GM21825 (cell line): Measurements from ENCODE around the gene LPP.

Experiments used
- ATAC-seq: cut with Tn5 transposase; IDR thresholded peaks from one replicate; pipeline ENCODE4 v1.9.1; 2021; ENCODE audit warnings: mild to moderate bottlenecking, moderate library complexity; ENCODE audit not compliant: unreplicated experiment

The LPP gene

DNA sequence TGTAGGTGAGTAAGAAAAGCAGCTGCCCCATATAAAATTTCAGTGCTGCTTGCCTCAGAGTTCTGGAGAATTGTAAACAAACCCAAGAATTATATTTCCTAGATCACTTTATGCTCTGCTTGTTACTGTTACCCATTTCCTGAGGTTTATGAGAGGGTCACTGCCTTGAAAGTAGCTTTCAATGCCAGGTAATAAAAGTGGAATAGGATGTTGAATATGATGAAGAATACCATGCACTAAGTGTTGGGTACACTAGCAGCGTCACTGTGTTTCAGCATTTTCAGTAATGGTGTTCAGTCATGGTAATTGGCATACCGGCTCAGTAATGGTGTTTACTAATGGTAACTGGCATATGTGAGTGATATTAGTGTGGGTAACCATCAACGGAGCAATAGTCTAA lies 568.0 kb downstream of the LPP start:
- ATAC-seq, result no peak

DNA sequence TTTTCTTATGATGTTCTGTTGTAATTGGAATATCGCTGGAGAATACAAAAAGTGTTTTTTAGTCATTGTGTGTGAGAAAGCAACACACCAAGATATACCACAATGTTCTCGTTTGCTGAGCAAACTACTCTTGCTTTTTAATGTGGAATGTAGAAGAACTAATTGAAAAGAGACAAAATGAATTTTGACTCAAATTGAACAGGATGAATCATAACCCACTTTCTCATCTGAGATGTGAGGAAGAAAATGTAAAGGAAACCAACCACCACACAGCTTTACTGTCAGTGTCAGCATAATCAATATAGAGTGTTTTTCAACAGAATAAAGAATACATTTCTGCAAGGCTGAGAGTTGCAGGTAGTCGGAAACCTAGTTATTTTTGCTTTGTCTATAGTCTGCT lies 569.0 kb downstream of the LPP start:
- ATAC-seq, result no peak

DNA sequence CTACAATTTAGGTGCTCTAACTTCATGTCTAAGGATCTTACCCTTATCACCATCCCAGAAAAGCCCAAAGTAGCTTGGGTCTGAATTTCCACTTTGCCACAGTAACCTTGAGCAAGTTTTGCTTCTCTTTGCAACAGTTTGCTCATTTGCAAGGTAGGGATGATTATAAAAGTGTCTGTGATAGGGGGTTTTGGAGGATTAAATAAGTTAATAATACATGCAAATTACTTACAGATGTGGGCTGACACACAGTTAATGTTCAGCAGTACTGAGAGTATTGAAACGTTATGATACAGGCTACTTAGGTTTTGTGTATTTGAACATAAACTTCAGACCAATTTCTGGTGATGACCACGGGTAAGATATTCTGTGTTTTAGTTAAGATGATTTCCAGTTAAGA lies 573.1 kb downstream of the LPP start:
- ATAC-seq, result no peak

DNA sequence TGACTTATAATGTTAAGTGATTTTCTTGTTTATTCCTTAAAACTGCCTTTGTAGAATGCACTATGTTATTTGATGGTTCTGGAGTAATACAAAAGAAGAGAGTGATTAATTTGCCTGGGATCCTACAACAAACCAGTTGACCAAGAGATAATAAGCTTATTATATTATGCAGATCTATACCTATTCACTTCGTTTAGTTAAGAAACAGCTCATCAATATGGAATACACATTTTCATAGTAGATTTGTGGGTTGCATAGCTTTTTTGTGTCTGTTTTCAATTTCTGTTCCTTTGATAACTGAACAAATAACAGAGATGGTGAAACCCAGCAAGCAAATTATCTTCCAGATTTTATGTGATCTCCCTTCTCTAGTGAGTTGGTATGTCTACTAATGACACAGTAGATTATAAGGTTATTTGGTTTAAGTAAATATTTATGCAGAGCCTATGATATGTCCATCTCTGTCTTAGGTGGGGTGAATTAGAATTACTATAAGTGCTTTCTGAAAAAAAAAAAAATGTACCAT lies 574.5 kb downstream of the LPP start:
- ATAC-seq, result no peak

DNA sequence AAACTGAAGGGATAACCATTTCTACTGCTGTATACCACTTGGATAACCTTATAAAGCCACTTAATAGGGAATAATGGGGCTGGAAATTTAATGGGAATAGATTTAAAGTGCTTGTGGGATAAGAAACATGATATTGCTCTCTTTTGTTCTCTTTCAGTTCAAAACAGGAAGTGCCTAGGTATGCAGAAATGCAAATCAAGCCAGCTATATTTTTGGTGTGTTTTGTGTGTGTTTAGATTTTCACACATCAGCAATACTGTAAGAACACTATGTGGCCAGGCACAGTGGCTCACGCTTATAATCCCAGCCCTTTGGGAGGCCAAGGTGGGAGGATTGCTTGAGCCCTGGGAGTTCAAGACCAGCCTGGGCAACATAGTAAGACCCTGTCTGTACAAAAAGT lies 575.5 kb downstream of the LPP start:
- no peak for ATAC-seq

DNA sequence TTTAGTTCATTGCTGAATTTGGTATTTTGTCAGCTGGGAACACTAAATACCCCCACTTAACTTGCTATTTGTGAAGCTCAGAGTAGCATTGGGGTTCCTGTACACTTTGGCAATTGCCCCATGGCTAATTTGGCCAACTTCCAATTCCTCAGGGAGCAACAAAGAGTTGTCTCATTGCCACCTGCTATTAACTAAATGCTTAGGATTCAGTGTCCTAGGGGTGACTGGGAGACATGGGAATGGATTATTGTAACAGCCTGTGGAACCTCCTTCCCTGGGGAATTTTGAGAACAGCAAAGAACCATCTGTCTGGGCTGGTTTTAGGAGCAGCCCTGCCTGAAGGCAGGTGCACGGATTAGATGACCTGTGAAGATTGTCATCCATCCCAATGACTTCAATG lies 580.4 kb downstream of the LPP start:
- ATAC-seq, result no peak

DNA sequence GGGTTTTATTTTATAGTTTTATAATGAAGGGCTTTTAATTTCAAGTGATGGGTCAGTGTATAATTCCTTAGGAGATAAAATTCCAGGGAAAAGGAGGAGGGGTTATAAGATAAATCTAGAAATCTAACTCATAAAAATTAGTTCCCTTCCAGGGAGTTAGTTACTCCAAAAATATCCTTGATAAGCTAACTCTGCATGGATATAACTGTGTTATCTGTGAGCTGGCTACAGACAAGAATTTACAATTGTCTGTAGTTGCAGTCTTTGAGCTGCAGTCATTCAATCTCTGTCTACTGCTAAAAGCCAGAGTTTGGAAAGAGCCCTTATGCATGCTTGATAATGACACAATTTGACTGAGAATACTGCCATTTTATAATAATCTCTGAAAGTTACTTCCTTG lies 585.6 kb downstream of the LPP start:
- ATAC-seq, result no peak

DNA sequence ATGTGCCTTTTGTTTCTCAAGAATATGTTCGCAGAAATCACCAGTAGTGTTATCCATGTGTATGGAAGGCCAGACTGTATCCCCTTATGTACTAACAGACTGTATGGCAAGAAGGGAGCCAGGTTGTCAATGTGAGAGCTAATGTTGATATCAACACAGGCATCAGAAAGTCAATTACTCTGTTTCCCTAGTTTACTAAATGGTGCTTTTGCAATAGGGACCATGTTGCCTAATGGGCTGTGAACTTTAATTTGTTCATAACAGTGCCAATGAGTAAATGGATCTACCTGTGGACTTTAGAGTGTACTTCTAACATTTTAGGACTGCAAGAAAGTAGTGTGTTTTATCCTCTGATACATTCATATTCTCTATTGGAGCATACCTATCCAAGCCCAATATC lies 586.1 kb downstream of the LPP start:
- no peak for ATAC-seq

DNA sequence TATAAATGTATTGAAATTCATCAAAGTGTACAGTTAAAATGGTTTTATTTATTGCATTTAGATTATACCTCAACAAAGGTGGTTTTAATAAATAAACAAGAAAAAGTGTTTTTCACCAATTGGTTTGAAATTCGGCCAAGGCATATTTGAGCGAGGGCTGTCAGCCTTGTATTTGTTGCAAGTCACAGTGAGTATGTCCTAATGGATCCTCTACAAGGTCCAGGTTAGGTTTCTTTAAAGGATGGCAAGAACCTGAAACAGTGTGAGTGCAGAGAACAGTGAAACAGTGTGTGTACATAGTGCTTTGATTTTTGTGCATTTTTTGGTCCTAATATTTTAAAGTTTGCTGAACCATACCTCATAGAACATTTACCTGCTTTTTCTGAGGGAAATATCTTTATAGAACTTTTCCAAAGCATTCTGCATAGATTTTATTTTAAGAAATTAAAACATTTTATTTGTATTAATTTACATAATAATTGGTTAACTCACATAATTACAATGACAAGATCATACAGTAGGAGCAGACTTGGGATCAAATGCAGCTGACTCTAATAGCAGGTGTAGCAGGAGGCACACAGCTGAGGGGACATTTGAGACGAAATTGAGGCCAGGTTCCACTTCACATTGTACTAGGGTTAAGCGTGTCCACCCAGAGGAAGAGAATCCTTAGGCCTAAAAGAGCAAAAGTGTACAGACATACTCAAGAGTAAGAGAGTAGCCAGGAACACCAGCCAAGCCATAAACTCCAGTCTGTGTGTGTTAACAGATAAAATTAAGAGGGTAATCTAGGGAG lies 589.0 kb downstream of the LPP start:
- ATAC-seq, result no peak

DNA sequence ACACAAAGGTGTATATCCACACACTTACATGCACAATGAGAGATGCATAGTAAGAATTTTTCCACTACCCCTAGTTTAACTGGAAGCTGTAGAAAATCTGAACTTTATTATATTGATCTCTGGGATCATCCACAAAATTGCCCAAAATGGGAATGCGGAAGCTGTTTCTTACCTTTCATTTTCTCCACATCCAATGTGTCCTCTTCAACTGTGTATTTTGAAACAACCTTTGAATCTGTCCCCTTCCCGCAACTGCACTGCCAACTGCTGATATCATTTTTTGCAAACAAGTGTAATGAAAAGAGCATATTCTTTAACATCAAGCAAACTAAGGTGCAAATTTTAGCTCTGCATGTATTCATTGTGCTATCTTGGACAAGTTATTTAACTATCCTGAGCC lies 590.2 kb downstream of the LPP start:
- no peak for ATAC-seq

DNA sequence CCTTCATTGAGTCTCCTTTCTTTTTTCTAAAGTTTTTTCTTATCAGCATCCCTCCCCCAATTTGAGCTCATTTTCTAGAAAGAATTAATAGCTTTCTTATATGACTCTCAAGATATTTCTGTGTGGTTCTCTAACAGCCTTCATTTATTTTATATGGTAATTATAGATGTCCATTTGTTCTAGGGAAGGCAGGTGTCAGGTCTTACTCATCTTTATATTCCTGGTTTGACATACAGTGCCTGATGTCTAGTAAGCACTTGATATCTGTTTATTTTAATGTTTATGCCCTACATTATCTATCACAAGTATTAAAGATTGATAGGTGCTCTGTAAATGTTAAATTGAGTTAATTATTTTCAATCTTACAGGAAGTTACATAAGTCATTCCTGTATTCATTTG lies 591.1 kb downstream of the LPP start:
- no peak for ATAC-seq

DNA sequence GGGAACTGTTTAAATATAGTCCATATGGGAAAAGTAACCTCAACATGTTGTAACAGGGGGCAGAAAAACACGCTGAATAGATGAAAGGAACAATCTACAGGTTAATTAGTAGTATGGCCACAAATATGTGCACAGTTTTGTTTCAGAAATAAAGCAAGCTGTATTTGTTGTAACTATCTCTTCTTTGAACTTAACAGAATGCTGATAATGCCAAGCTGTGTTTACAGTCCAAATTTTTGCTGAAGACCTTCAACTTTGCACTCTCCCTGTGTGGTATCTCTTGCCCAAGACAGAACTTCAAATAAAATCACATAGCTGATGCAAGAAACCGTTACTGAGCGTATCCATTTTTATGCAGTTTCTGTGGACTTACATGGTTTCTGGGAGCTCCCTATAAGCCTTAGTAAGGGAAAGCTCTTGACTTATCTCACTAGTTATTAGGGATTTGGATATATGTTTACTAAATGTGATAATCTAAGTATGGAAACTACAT lies 592.4 kb downstream of the LPP start:
- no peak for ATAC-seq

DNA sequence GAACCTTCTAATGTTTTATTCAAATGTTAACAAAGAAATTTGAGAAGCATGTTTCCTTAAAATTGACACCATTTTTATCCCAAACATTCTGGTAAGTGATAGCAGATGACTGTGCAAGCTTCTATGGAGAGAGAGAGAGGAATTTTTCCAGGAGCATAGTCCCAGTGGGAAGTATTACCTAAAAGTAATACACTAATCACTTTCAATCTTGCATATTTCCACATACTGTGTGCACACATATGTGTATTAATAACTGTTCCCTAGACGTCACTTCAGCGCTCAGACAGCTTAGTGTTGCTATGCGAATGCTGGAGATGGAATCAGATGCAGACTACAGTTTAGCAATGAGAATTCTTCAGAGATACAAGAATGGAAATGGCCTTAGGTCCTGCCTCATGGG lies 593.5 kb downstream of the LPP start:
- ATAC-seq, result no peak

DNA sequence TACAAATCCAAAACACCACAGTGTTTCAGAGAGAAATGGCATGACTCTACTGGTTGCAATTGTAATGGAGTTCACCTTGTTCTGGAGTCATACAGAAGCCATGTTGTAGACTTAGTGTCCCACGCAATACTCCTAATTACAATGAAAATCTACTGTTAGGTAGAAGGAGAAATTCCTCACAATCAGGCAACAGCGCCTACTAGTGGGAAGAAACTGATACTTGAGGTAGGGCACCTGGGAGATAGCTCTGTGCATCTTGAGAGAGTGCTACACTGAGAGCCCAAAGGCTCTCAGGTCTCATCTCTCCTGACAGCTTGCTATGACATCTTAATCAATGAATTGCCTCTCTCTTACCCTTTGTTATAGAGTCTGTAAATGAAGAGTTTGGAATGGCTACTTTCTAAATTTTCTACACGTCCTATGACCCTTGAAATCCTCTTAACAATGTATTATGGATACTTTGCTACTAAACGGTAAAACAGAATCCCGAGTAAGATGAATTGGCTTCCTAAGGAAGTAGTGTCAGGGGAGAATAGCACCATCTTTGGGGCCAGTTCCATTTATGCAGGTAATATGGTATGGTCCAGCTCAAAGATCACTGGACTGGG lies 595.2 kb downstream of the LPP start:
- ATAC-seq, result no peak

DNA sequence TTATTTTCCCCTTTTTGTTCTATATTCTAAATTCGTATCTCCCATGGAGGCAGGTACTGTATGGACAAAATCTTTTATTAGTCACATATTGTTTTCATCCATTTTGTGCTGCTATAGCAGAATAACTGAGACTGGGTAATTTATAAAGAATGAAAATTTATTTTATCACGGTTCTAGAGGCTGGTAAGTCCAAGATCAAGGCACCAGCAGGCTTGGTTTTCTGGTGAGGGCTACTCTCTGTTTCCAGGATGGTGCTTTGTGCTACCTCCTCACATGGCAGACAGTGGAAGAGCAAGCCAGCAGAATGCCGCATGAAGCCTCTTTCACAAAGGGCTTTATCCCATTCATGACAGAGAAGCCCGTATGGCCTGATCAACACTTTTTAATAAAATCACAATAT lies 595.9 kb downstream of the LPP start:
- ATAC-seq, result no peak

DNA sequence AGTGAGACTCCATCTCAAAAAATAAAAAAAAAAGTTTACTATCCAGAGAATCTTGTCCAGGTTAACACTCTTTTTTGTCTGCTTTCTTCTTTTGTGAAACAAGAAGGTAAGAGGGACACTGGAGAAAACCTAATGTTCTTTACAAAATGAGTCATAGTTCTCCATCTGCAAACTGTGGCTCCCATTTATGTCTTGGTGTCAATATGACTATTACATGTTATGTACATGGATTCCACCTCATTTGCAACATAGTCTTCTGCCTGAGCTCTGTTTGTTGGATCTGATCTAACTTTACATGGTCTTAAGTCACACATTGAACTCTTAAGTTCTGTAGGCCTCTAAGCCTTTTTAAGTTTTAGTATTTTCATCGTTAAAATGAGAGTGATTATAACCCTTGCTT lies 596.7 kb downstream of the LPP start:
- ATAC-seq, result no peak

DNA sequence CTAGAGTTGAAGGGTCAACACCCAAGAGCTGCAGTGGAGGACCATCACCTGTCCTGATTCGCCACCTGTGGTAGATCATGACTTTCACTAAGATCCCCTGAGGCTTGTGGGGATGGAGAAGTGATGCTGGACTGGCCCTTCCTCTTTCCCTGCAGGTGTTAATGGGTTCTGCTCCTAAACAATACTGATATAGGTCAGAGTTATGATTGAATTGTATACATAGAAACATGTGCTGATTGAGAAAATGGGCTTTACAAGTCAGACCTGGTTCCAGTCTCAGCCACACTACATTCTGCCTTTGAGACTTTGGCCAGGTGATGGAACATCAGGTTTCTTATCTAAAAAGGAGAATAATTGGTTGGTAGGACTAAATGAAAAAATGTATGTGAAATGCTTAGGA lies 598.9 kb downstream of the LPP start:
- peak; percentile 14 for ATAC-seq

DNA sequence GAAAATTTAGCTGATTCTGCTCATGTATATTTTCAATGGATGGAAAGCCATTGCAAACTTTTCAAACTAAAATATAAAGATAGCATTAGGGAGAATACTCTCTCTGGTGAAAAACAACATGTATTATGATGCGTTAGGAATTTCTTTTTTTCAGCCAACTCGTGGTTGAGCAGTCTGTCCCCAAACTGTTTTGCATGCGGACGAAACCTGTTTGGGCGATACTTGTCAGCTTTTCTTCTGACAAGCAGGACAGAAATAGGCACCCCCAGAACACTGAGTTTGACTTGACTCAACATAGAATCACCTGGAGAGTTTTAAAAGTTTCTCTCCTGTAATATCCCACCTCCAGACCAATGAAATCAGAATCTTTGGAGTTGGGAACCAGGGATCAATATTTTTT lies 600.3 kb downstream of the LPP start:
- ATAC-seq, result no peak

DNA sequence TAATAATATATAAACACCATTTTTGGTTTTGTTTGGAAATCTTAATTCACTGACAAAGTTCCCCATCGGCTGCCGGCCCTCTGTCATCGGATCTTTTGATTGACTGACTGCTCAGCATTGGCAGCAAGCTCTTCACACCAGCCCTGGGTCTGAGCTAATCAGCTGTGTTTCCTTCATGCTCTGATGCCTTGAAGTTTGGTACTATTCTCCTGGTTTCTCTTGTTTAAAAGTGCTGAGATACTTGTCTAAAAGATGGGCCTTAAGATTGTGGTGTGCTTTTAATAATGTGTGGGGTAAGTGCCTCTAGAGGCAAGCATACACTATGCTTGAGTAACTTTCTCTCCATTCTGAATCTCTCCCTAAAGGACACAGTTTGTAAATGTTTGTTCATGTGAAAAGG lies 602.3 kb downstream of the LPP start:
- no peak for ATAC-seq

DNA sequence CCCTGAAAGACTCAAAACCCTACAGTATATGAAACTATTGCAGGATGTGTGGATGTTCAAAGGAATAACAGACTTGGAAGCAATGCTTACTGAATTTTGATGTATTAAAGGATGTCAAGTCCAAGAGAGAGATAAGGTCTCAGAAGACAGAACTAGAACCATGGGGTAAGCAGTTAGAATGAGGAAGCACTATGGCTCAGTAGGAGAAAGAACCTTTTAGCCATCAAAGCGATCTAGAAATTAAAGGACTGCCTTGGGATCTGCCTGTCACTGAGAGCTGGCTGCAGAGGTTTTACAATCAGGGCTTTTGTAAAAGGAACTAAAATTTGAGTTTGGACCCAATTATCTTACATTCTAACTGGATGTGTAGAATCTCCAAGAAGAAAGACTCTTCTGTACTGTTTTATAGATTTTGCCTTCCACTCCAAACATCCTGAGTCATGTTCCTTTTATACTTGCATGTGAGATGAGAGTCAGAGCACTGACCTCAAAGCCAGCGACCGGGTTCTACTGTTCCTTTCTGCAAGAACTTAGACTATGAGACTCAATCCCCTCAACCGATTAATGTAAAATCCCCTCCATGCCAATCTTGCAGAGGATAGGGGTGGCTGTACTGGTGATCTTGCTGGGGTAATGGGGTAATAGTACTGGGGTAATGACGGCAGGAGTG lies 605.5 kb downstream of the LPP start:
- ATAC-seq, result no peak

DNA sequence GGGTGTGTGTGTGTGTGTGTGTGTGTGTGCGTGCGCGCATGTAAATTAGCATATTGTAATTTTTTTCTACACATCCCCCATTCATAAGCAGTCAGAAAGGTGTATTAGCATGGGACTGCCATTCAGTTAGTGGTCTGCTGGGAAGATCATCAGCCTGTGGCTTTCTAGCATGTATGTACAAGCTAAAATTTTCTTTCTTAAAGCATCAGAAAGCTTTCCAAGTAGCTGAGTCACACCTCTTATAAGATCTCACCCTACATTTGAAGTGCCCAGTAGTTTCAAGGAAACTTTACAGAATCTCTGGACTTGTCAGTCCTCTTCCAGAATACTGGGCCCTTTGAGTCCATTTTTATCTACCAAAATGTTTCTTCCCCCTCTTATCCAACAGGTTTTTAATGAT lies 606.5 kb downstream of the LPP start:
- no peak for ATAC-seq

DNA sequence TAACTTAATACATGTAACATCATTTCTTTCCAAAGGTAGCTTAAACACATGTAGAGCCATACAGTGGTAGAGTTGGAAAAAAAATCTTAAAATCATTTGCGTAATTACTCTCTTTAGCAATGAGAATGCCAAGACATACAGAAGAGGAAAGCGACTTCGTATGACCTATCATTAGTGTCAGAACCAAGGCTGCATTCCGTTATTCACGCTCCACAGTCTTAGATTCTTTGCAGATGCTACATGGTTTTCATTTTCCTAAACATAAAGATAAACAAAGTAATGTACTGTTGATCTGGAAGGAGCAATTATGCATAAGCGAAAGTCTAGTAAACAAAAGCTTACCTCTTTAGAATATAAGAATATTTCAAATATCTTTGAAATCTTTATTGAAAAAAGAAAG lies 607.5 kb downstream of the LPP start:
- no peak for ATAC-seq
